Measurements from ENCODE around the gene EGLN1.
A peak's percentile ranks its signal among the peaks of the same experiment; 100 is the strongest.

The EGLN1 gene

DNA sequence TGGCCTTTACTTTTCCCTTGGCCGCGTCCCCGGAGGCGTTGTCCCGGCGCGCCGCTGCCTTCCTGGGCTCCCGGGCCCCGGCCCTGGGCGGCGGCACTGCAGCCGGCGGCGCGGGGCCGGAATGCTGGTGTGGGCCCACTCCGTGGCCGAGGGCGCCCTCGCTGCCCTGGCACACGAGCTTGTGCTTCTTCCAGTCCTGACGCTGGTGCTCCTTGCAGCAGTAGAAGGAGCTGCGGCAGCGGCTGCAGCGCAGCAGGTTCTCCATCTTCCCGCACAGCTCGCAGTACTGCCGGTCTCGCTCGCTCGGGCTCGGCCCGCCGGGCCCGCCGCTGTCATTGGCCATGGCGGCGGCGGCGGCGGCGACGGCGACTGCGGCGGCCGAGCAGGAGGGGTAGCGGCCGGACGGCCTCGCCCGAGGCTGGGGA is 529 bp downstream of the EGLN1 start:
- DNase-seq (ENCODE audit: low read depth in 3 of 3): peak in 1 of 3 experiments; percentile 33

DNA sequence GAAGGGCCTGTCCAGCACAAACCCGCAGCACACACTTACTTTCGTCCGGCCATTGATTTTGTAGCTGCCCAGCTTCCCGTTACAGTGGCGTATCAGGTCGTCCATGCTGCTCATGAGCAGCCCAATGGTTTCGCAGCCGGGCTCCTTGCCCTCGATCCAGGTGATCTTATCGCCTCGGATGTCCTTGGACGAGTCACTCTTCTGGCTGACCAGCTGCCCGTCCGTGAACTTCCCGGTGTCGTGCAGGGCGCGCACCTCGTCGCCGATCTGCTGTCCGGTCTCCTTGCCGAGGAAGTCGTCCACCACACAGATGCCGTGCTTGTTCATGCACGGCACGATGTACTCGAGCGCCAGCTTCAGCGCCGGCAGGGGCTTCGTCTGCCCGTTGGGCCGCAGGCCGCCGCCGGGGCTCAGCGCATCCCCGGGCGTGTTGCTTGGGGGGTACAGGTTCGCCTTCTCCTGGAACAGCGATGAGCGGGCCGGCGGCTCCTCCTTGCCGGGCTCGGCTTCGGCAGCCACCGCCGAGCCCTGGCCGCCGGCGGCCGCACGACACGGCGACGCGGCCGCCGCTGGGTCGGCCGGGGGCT is 1.0 kb downstream of the EGLN1 start:
- peak in 2 of 3 experiments; percentile 7 to 30 for DNase-seq (ENCODE audit: low read depth in 3 of 3)

DNA sequence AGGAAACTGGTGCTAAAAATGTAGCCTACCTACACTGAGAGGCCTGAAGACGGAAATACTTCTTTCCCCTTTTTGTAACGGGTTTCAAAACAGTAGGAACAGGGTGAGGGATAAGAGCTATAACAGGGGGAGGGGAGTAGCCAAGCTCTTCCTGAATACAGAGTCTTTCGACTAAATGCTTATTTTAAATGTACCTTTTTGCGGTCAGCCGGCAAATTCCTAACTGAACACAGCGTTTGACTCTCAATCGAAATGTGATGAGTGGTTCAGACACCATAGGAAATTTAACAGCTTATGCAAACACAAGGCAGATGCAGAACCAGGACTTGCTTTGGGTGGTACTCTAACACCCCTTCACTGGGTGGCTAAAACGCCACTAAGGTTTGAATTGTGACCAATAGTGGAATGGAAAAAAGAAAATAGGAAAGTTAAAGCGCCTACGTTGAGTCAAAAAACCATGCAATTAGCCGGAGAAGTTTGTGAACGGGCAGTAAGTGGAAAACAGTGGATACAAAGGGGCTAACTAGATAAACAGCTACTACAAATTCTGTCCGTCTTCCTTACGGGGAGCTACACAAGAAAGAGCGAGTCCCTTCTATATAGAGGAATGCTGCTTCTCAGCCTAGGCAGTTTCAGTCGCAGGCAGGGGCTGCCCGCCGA is 1.7 kb downstream of the EGLN1 start:
- DNase-seq (ENCODE audit: low read depth in 3 of 3): no peak

DNA sequence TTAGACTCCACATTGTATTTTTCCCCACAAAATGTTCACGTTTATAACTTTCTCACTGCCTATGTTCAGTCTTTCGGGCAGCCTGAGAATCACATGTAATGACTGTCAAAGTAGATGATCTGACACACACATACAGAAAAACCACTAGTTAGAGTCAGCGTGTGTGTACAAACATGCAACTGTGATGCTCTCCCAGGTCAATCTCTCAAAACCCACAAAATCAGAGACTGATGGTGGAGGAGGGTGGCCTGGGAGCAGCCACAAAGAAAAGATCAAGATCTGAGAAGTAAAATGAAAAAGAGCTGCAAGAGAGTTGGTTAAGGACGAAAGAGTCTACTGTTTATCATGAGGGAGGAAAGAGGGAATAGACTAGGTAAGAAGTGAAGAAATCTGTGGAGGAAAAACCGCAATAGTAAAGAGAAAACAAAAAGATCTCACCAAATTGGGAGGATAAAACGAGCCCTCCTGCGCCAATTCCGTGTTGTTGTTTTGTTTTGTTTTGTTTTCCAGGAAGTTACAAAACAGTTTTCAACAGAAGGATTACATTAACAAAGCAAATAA is 2.3 kb downstream of the EGLN1 start:
- no peak for DNase-seq (ENCODE audit: low read depth in 3 of 3)

DNA sequence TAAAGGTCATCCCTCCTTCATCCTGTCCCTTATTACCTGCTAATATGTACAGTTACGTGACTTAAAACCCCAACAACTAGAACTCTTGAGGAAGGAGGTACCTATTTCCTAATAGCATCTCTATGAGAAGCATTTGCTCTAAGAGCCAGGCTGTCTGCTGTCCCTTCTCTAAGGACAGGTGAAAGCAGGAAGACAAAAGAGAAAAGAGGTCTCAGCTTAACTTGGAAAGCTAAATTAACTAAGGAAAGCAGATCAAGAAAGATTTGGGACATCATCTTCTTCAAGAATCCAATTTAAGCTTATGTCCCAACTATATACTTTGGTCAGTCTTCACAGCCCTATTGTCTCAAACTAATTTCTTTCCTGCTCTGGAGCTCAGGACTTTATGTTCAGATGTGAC is 2.9 kb downstream of the EGLN1 start:
- DNase-seq (ENCODE audit: low read depth in 3 of 3): no peak

GRCh38 chr1:231418741-231419107 is 3.4 kb downstream of the EGLN1 start:
- DNase-seq (ENCODE audit: low read depth in 3 of 3): no peak

- no peak for DNase-seq (ENCODE audit: low read depth in 3 of 3)
Observed at GRCh38 chr1:231418101-231418740, 3.9 kb downstream of the EGLN1 start.

GRCh38 chr1:231417513-231417912 is 4.6 kb downstream of the EGLN1 start:
- DNase-seq (ENCODE audit: low read depth in 3 of 3): no peak

DNA sequence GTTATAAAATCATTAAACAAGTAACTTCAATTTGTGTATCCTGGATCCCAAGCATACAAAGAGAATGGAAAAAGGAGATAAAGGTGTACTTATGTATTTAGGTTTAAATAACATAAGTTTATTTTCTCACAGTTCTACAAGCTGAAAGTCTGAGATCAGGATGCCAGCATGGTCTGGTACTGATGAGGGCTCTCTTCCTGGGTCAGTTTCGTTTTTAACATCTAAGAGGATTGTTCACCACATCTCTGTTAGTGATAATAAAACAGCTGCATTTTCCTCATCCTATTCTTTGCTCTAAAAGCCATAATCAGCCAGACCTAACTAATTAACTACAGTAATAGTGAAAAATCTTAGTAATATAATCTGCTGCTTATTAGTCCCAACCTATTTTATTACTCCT is 5.2 kb downstream of the EGLN1 start:
- no peak for DNase-seq (ENCODE audit: low read depth in 3 of 3)

DNA sequence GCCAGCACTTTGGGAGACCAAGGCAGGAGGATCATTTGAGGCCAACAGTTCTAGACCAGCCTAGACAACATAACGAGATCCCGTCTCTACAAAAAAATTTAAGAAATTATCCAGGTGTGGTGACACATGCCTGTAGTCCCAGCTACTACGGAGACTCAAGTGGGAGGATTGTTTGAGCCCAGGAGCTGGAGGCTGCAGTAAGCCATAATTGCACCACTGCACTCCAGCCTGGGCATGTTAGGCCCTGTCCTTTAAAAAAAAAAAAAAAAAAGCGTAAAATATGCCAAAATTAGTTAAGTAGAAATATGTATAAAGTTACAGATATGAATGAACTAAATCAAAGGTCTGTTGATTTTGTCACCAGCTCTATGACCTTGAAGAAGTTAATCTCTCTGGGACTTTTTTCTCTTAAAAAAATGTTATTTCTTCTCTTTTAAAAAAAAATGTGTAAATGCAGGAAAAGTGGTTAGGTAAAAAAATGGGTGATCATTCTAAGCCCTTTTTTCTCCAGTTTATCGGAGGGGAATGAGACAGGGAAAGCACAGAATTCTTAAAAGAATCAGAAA is 7.0 kb downstream of the EGLN1 start:
- no peak for DNase-seq (ENCODE audit: low read depth in 3 of 3)

DNA sequence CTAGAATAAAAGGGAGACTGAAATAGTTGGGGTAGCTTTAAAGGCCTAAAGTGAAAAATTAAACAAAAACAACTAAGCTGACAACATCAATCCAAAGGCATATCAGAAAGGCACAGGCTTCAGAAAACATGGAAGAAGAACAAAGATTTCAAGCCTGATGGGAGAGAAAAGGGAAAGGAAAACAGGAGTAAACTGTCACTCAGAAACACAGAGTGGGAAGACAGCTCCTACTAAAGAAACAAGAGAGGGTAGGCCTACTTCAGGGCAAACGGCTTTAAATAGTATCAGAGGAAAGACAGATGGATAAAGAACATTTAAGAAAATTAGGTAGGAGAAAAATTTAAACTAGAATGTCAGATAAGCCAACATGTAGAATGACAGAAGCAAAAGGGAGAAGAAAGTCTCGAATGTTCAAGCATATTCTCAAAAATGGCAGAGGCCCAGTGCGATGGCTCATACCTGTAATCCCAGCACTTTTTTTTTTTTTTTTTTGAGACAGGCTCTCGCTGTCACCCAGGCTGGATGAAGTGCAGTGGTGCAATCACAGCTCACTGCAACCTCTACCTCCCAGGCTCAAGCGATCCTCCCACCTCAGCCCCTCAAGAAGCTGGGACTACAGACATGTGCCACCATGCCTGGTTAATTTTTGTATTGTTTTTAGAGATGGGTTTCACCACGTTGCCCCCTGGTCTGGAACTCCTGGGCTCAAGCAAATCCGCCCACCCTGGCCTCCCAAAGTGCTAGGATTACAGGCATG is 7.6 kb downstream of the EGLN1 start:
- no peak for DNase-seq (ENCODE audit: low read depth in 3 of 3)

GRCh38 chr1:231413749-231414082 is 8.4 kb downstream of the EGLN1 start:
- DNase-seq (ENCODE audit: low read depth in 3 of 3): no peak

- no peak for DNase-seq (ENCODE audit: low read depth in 3 of 3)
Observed at GRCh38 chr1:231411036-231411531, 11.0 kb downstream of the EGLN1 start.

- DNase-seq (ENCODE audit: low read depth in 3 of 3): no peak
Observed at GRCh38 chr1:231410036-231410612, 12.0 kb downstream of the EGLN1 start.

DNA sequence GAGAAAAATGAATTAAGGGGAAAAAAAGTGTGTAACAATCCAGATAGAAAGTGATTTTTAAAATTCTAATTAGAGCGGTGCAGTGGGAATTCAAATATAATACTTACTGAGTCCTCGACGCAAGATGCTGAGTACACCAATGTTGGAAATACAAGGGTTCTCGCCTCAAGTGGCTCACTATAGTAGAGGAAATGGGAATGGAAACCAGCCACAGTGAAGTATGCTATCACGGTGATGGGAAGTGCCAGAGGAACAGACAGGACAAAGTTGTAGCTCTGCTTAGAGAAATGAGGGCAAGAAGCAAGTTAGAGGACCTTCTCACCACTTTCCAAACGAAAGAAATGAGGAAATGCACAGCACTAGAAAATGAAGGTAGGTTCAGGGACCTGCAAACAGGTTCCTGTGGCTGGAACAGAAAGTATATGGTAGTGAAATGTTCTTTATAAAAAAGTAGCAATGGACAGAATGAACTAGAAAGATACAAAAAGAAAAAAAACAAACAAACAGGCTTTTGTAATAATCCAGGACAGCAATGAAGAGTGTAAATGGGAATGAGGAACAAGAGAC is 13.5 kb downstream of the EGLN1 start:
- no peak for DNase-seq (ENCODE audit: low read depth in 3 of 3)

- DNase-seq (ENCODE audit: low read depth in 3 of 3): no peak
Observed at GRCh38 chr1:231407547-231408396, 14.3 kb downstream of the EGLN1 start.

- DNase-seq (ENCODE audit: low read depth in 3 of 3): no peak
Observed at GRCh38 chr1:231407049-231407448, 15.0 kb downstream of the EGLN1 start.

GRCh38 chr1:231404318-231404717 is 17.8 kb downstream of the EGLN1 start:
- DNase-seq (ENCODE audit: low read depth in 3 of 3): no peak

- no peak for DNase-seq (ENCODE audit: low read depth in 3 of 3)
Observed at GRCh38 chr1:231401478-231401877, 20.6 kb downstream of the EGLN1 start.
